Nephron (organoid): Measurements from ENCODE around the gene NEUROD4.

Source experiments
- H3K27ac Mint-ChIP-seq, 3 experiments: 2 replicates each; pipeline ENCODE4 v1.8.0; 2020; ENCODE audit warnings: mixed read lengths in 3 of 3, mild to moderate bottlenecking in 2 of 3, moderate library complexity in 1 of 3
- H3K27me3 Mint-ChIP-seq: 2 replicates; pipeline ENCODE4 v1.8.0; 2021; ENCODE audit warnings: low read depth, mild to moderate bottlenecking, moderate library complexity, mixed read lengths
- H3K36me3 Mint-ChIP-seq: 2 replicates; pipeline ENCODE4 v1.8.0; 2020; ENCODE audit warnings: low read depth, mixed read lengths
- H3K4me1 Mint-ChIP-seq: 2 replicates; pipeline ENCODE4 v1.8.0; 2020; ENCODE audit warnings: mixed read lengths
- H3K4me3 Mint-ChIP-seq, 3 experiments: 2 replicates each; pipeline ENCODE4 v1.8.0; 2020; ENCODE audit warnings: mild to moderate bottlenecking in 3 of 3, mixed read lengths in 3 of 3, moderate library complexity in 2 of 3
- H3K9me3 Mint-ChIP-seq: 2 replicates; pipeline ENCODE4 v1.8.0; 2020; ENCODE audit warnings: mixed read lengths
- TF ChIP-seq, protein P1 (sequence below), 3 experiments: fragments of 200-600 bp; sonication (generic); IDR thresholded peaks; one replicate each; pipeline ENCODE4 v1.5.0; 2021; ENCODE audit warnings: antibody characterized with exemption in 3 of 3; ENCODE audit not compliant: unreplicated experiment in 3 of 3

The NEUROD4 gene

DNA sequence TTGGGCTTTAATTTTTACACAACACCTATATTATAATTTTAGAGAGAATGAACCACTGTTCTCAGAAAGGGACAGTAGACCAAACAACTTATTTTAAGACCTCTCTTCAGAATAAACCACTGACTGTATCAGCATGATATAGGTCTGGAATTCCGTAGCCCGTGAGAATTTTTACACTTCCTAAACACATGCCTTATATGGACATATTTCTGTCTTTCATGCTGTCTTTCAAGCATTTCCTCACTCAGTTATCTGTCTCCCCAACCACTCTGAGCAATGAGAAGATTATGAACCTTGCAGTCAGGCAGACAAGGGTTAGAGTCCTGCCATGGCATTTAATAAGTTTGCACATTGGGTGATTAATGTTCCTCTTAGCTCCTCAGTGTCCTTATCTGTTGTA is 17.4 kb upstream of the NEUROD4 start:
- TF ChIP-seq, protein P1, sequence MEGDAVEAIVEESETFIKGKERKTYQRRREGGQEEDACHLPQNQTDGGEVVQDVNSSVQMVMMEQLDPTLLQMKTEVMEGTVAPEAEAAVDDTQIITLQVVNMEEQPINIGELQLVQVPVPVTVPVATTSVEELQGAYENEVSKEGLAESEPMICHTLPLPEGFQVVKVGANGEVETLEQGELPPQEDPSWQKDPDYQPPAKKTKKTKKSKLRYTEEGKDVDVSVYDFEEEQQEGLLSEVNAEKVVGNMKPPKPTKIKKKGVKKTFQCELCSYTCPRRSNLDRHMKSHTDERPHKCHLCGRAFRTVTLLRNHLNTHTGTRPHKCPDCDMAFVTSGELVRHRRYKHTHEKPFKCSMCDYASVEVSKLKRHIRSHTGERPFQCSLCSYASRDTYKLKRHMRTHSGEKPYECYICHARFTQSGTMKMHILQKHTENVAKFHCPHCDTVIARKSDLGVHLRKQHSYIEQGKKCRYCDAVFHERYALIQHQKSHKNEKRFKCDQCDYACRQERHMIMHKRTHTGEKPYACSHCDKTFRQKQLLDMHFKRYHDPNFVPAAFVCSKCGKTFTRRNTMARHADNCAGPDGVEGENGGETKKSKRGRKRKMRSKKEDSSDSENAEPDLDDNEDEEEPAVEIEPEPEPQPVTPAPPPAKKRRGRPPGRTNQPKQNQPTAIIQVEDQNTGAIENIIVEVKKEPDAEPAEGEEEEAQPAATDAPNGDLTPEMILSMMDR (IDR thresholded peaks at IDR 0.05; ENCODE audit: unreplicated experiment in 3 of 3), result no peak
- Mint-ChIP-seq H3K36me3 (no peaks in the 10 kb centered on the region), H3K4me3 (no peak overlapping the region), H3K27ac (no peak overlapping the region), H3K27me3 (no peaks in the 10 kb centered on the region), H3K9me3 (no peaks in the 10 kb centered on the region), H3K4me1 (no peaks in the 10 kb centered on the region)

DNA sequence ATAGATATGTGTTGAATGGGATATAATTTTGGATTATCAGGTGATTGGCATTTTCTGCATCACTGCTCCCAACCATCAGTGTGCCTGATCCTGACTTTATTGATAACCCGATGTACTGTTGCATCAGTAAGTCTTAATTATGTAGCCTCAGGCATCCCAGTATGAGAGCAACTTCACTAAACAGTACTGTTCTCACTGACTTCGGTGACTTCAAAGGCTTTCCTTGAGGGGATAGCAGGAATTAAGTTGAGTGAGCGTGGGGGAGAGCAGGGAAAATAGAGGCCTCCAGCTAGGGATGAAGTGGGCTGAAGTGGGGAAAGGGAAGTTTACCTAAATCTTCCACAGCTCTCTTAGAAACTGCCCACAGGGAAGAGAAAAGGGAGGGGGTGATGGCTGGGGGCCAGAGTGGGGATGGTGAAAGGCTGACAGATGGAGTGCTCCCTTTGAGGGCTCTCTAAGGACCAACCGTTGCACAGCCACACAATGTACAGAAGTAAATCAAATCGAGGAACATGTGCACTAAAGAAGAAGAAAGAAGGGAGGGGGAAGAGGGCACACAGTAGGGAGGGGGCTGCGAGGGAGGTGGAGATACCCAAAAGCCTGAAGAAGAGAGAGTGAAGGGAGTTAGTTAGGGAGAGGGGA is 10.7 kb upstream of the NEUROD4 start:
- no peaks in the 10 kb centered on the region for H3K27me3 Mint-ChIP-seq
- no peak overlapping the region for H3K4me3 Mint-ChIP-seq
- TF ChIP-seq, protein P1 (IDR thresholded peaks at IDR 0.05; ENCODE audit: unreplicated experiment in 3 of 3), result no peak
- H3K27ac Mint-ChIP-seq, result no peak overlapping the region
- H3K9me3 Mint-ChIP-seq, result peaks cover 5% of the 10 kb centered on the region
- no peaks in the 10 kb centered on the region for H3K36me3 Mint-ChIP-seq
- peaks cover 12% of the 10 kb centered on the region for H3K4me1 Mint-ChIP-seq

GRCh38 chr12:55017416-55017925 is 2.3 kb upstream of the NEUROD4 start:
- peaks cover 20% of the 10 kb centered on the region for H3K27me3 Mint-ChIP-seq
- no peaks in the 10 kb centered on the region for H3K4me1 Mint-ChIP-seq
- peaks cover 6% of the 10 kb centered on the region for H3K9me3 Mint-ChIP-seq
- H3K36me3 Mint-ChIP-seq, result no peaks in the 10 kb centered on the region
- no peak overlapping the region for H3K4me3 Mint-ChIP-seq
- H3K27ac Mint-ChIP-seq, result no peak overlapping the region
- TF ChIP-seq, protein P1 (IDR thresholded peaks at IDR 0.05; ENCODE audit: unreplicated experiment in 3 of 3), result no peak

- Mint-ChIP-seq H3K9me3 (no peaks in the 10 kb centered on the region), H3K27ac (no peak overlapping the region), H3K27me3 (peaks cover 26% of the 10 kb centered on the region), H3K36me3 (no peaks in the 10 kb centered on the region), H3K4me1 (no peaks in the 10 kb centered on the region), H3K4me3 (no peak overlapping the region)
- TF ChIP-seq, protein P1 (IDR thresholded peaks at IDR 0.05; ENCODE audit: unreplicated experiment in 3 of 3), result no peak
Observed at GRCh38 chr12:55024575-55024974, 4.8 kb downstream of the NEUROD4 start.

GRCh38 chr12:55025508-55025907 is 5.7 kb downstream of the NEUROD4 start:
- H3K4me1 Mint-ChIP-seq, result no peaks in the 10 kb centered on the region
- no peak overlapping the region for H3K27ac Mint-ChIP-seq
- H3K4me3 Mint-ChIP-seq, result no peak overlapping the region

More at GRCh38 chr12:55025508-55025907, 5.7 kb downstream of the NEUROD4 start:
- H3K27me3 Mint-ChIP-seq, result peaks cover 20% of the 10 kb centered on the region
- TF ChIP-seq, protein P1 (IDR thresholded peaks at IDR 0.05; ENCODE audit: unreplicated experiment in 3 of 3), result no peak
- H3K9me3 Mint-ChIP-seq, result no peaks in the 10 kb centered on the region
- no peaks in the 10 kb centered on the region for H3K36me3 Mint-ChIP-seq
